Transverse colon (tissue), 4 donors: ENCODE data around the gene DEPDC7. TPM values are rescaled to one million over a fixed set of nuclear protein-coding genes. Genes with fewer than 3 reads are reported as not detected.
A peak's percentile ranks its signal among the peaks of the same experiment; 100 is the strongest.

Experiments used
- DNase-seq: peaks from one replicate; pipeline ENCODE4 v3.0.0-alpha.2; 2019
- H3K27ac ChIP-seq, 4 donors: fragments of 200-600 bp; sonication (generic); 2 replicates each; pipeline ENCODE4 v1.5.1; 2016 to 2018; ENCODE audit warnings: inconsistent platforms in 4 of 4
- H3K27me3 ChIP-seq: fragments of 200-600 bp; sonication (generic); 2 replicates; pipeline ENCODE4 v1.5.1; 2017; ENCODE audit warnings: inconsistent platforms
- H3K36me3 ChIP-seq, 4 donors: fragments of 200-600 bp; sonication (generic); 2 replicates each; pipeline ENCODE4 v1.5.1; 2017 to 2019; ENCODE audit warnings: inconsistent platforms in 4 of 4
- H3K4me1 ChIP-seq, 4 donors: fragments of 200-600 bp; sonication (generic); 2 replicates each; pipeline ENCODE4 v1.5.1; 2017 to 2020; ENCODE audit warnings: inconsistent platforms in 4 of 4
- H3K4me3 ChIP-seq, 4 donors: fragments of 200-600 bp; sonication (generic); 1 replicate in 1 of 4; 2 replicates in 3 of 4; pipeline versions ENCODE4 v1.5.1 to v1.6.1; 2017 to 2019; ENCODE audit warnings: inconsistent platforms in 4 of 4
- H3K9me3 ChIP-seq, 2 donors: fragments of 200-600 bp; sonication (generic); 2 replicates each; pipeline ENCODE4 v1.5.1; 2017 to 2019; ENCODE audit warnings: inconsistent platforms in 2 of 2
- CTCF ChIP-seq, 5 experiments: fragments of 200-600 bp in 3 of 5; fragments of 450-650 bp in 2 of 5; sonication (generic) in 3 of 5; IDR thresholded peaks; 1 replicate in 2 of 5; 2 replicates in 3 of 5; pipeline ENCODE4 v1.5.1; 2016 to 2017; ENCODE audit warnings: antibody characterized with exemption in 5 of 5, inconsistent platforms in 3 of 5, mild to moderate bottlenecking in 2 of 5, moderate library complexity in 1 of 5
- EP300 ChIP-seq: sonication (generic); formaldehyde crosslinking; IDR thresholded peaks from one replicate; pipeline ENCODE4 v1.6.1; 2017; ENCODE audit warnings: antibody characterized with exemption, low read depth
- POLR2A ChIP-seq: fragments of 450-650 bp; IDR thresholded peaks from one replicate; pipeline ENCODE4 v1.6.1; 2016; ENCODE audit warnings: antibody characterized with exemption, mild to moderate bottlenecking, moderate library complexity
- POLR2AphosphoS5 ChIP-seq, 3 donors: sonication (generic); formaldehyde crosslinking; IDR thresholded peaks; one replicate each; pipeline ENCODE4 v1.6.1; 2016; ENCODE audit warnings: antibody characterized with exemption in 3 of 3
- WGBS, 2 donors: methylation state at CpG; one replicate each; pipeline ENCODE4 v1.1.5; 2018; ENCODE audit warnings: low coverage in 1 of 2; 5-methylcytosine and 5-hydroxymethylcytosine counted together
- in situ Hi-C, 4 donors: fragments of 200-750 bp; cut with MboI; loops; one replicate each; pipeline versions ENCODE4 v1.15.0 to v1.15.1; 2017; ENCODE audit warnings: low sequenced_read_pairs in 3 of 4, low pct_ligation_motif_present in 1 of 4, low pct_unique_long_range_greater_than_20kb in 1 of 4
- intact Hi-C: fragments of 100-400 bp; cut with DNase I; formaldehyde crosslinking; loops from one replicate; pipeline ENCODE4 v1.15.1; 2023; ENCODE audit warnings: low total_unique reads
- total RNA-seq, 4 donors: library from RNA; depleted of rRNA; stranded (reverse); fragments of >200 nt; gene quantifications; one replicate each; pipeline ENCODE4 v1.1.0, GENCODE V29; 2016

DEPDC7 gene
- total RNA-seq, 4 donors from 2014 or later, result 3.2 to 18.7 (median 11.5) TPM

GRCh38 chr11:33005175-33005574 lies 10.5 kb upstream of the DEPDC7 start:
- in situ Hi-C loops (no loop called here), intact Hi-C loops (no loop called here)
- H3K27ac ChIP-seq, result no peak overlapping the region
- no peak overlapping the region for H3K4me3 ChIP-seq
- 28 to 57% methylated on average over 2 of the region's 2 CpGs for WGBS, 2 donors
- no peaks in the 10 kb centered on the region for H3K36me3 ChIP-seq
- no peak for TF ChIP-seq POLR2AphosphoS5 (IDR thresholded peaks at IDR 0.05)
- TF ChIP-seq EP300, result no peak
- no peak for TF ChIP-seq POLR2A
- TF ChIP-seq CTCF (IDR thresholded peaks at IDR 0.05), result no peak
- no peaks in the 10 kb centered on the region for H3K27me3 ChIP-seq
- DNase-seq, result no peak
- H3K4me1 ChIP-seq, result peaks cover 0 to 5% (median 0%) of the 10 kb centered on the region in 4 donors
- no peaks in the 10 kb centered on the region for H3K9me3 ChIP-seq

- in situ Hi-C loops (no loop called here), intact Hi-C loops (no loop called here)
- H3K4me3 ChIP-seq, result no peak overlapping the region
- TF ChIP-seq CTCF (IDR thresholded peaks at IDR 0.05), result no peak
- no peak for TF ChIP-seq EP300
- TF ChIP-seq POLR2A, result no peak
- TF ChIP-seq POLR2AphosphoS5 (IDR thresholded peaks at IDR 0.05), result no peak
- no peak overlapping the region for H3K27ac ChIP-seq
- no peaks in the 10 kb centered on the region for H3K27me3 ChIP-seq
- H3K4me1 ChIP-seq, result peaks cover 0 to under 1% (median 0%) of the 10 kb centered on the region in 4 donors
- DNase-seq, result no peak
- no peaks in the 10 kb centered on the region for H3K36me3 ChIP-seq
- no peaks in the 10 kb centered on the region for H3K9me3 ChIP-seq
Measured at GRCh38 chr11:33006010-33006409, 9.7 kb upstream of the DEPDC7 start.

GRCh38 chr11:33013755-33014154 lies 1.9 kb upstream of the DEPDC7 start:
- no peak overlapping the region for H3K4me3 ChIP-seq
- no peak for DNase-seq
- no peaks in the 10 kb centered on the region for H3K36me3 ChIP-seq
- no peak overlapping the region for H3K27ac ChIP-seq
- H3K9me3 ChIP-seq, result no peaks in the 10 kb centered on the region
- peaks cover 7 to 39% (median 27%) of the 10 kb centered on the region in 4 donors for H3K4me1 ChIP-seq
- intact Hi-C loops, result no loop called here
- TF ChIP-seq POLR2AphosphoS5 (IDR thresholded peaks at IDR 0.05), result no peak
- no peak for TF ChIP-seq CTCF (IDR thresholded peaks at IDR 0.05)
- TF ChIP-seq POLR2A, result no peak
- no peak for TF ChIP-seq EP300
- in situ Hi-C loops, result no loop called here
- 0 to 31% methylated on average over 1 of the region's 1 CpG for WGBS, 2 donors
- no peaks in the 10 kb centered on the region for H3K27me3 ChIP-seq

GRCh38 chr11:33016654-33017053 lies 976 bp downstream of the DEPDC7 start:
- intact Hi-C loops, result no loop called here
- TF ChIP-seq EP300 (no peak), POLR2AphosphoS5 (IDR thresholded peaks at IDR 0.05) (no peak), POLR2A (no peak), CTCF (IDR thresholded peaks at IDR 0.05) (no peak)

More at GRCh38 chr11:33016654-33017053, 976 bp downstream of the DEPDC7 start:
- Histone ChIP-seq H3K27me3 (no peaks in the 10 kb centered on the region), H3K27ac (peak overlapping the region; percentile 61 to 80 (median 78)), H3K4me1 (peaks cover 7 to 36% (median 27%) of the 10 kb centered on the region in 4 donors), H3K36me3 (no peaks in the 10 kb centered on the region), H3K9me3 (no peaks in the 10 kb centered on the region), H3K4me3 (peak overlapping the region in 3 of 4 donors; percentile 56 to 65 (median 61))
- 41 to 58% methylated on average over 4 of the region's 4 CpGs for WGBS, 2 donors
- no peak for DNase-seq
- in situ Hi-C loops, result no loop called here
